ENCODE measurements around the gene TSPAN11. TPM values are rescaled to one million over a fixed set of nuclear protein-coding genes. Genes with fewer than 3 reads are reported as not detected.
"Not testable (repeated sequence)": the region's sequence is repeated elsewhere in the genome, so short reads cannot be mapped to it uniquely, and the experiment has no call there.

TSPAN11 gene
- 0.29 and 0.48 TPM in 2 replicates for total RNA-seq (2014; rRNA removed; shearing (Covaris generic))

GRCh38 chr12:30926243-30927221 lies at the start of gene TSPAN11:
Gene TSPAN11, plus strand, starts transcription at chr12:30926748. Its CDS starts 27,244 bp downstream, at chr12:30953992.
- DNase-seq (ENCODE audit: low read depth) = peak; percentile 26

GRCh38 chr12:30877105-30877875 lies 49.3 kb upstream of the TSPAN11 start:
- DNase-seq (ENCODE audit: low read depth) = no peak

- DNase-seq (ENCODE audit: low read depth) = no peak
Measured at GRCh38 chr12:30878024-30878423, 48.5 kb upstream of the TSPAN11 start.

- no peak for DNase-seq (ENCODE audit: low read depth)
Measured at GRCh38 chr12:30880061-30880460, 46.5 kb upstream of the TSPAN11 start.

GRCh38 chr12:30880813-30881212 lies 45.7 kb upstream of the TSPAN11 start:
- DNase-seq (ENCODE audit: low read depth) = no peak

GRCh38 chr12:30882706-30883105 lies 43.8 kb upstream of the TSPAN11 start:
- DNase-seq (ENCODE audit: low read depth) = peak; percentile 13

- no peak for DNase-seq (ENCODE audit: low read depth)
Measured at GRCh38 chr12:30884799-30885198, 41.7 kb upstream of the TSPAN11 start.

GRCh38 chr12:30885321-30885720 lies 41.2 kb upstream of the TSPAN11 start:
- DNase-seq (ENCODE audit: low read depth) = no peak

- DNase-seq (ENCODE audit: low read depth) = no peak
Measured at GRCh38 chr12:30887226-30887625, 39.3 kb upstream of the TSPAN11 start.

- no peak for DNase-seq (ENCODE audit: low read depth)
Measured at GRCh38 chr12:30888241-30888640, 38.3 kb upstream of the TSPAN11 start.

GRCh38 chr12:30894531-30894930 lies 32.0 kb upstream of the TSPAN11 start:
- not testable (repeated sequence) for DNase-seq (ENCODE audit: low read depth)

- no peak for DNase-seq (ENCODE audit: low read depth)
Measured at GRCh38 chr12:30896461-30896860, 30.1 kb upstream of the TSPAN11 start.

GRCh38 chr12:30898846-30899245 lies 27.7 kb upstream of the TSPAN11 start:
- DNase-seq (ENCODE audit: low read depth) = no peak

- no peak for DNase-seq (ENCODE audit: low read depth)
Measured at GRCh38 chr12:30900351-30900750, 26.2 kb upstream of the TSPAN11 start.

GRCh38 chr12:30902001-30902400 lies 24.5 kb upstream of the TSPAN11 start:
- no peak for DNase-seq (ENCODE audit: low read depth)

GRCh38 chr12:30902596-30902995 lies 24.0 kb upstream of the TSPAN11 start:
- no peak for DNase-seq (ENCODE audit: low read depth)

- DNase-seq (ENCODE audit: low read depth) = no peak
Measured at GRCh38 chr12:30905463-30906009, 21.0 kb upstream of the TSPAN11 start.

GRCh38 chr12:30908076-30908721 lies 18.3 kb upstream of the TSPAN11 start:
- no peak for DNase-seq (ENCODE audit: low read depth)

- peak; percentile 87 for DNase-seq (ENCODE audit: low read depth)
Measured at GRCh38 chr12:30908722-30909348, 17.7 kb upstream of the TSPAN11 start.

GRCh38 chr12:30909349-30910037 lies 17.1 kb upstream of the TSPAN11 start:
- no peak for DNase-seq (ENCODE audit: low read depth)

GRCh38 chr12:30910038-30910350 lies 16.6 kb upstream of the TSPAN11 start:
- DNase-seq (ENCODE audit: low read depth) = no peak

Measured in RPMI7951 (cell line).